Measurements from ENCODE around the gene DUS2. TPM values are rescaled to one million over a fixed set of nuclear protein-coding genes. Genes with fewer than 3 reads are reported as not detected.

The DUS2 gene
- total RNA-seq, 1 experiment from 2014 or later, result 27.9 TPM

- Mint-ChIP-seq H3K4me1 (peaks cover 6% of the 10 kb centered on the region), H3K9me3 (no peaks in the 10 kb centered on the region), H3K27me3 (ENCODE audit: low read depth) (no peaks in the 10 kb centered on the region), H3K36me3 (peaks cover 26% of the 10 kb centered on the region), H3K4me3 (no peak overlapping the region), H3K27ac (no peak overlapping the region)
- DNase-seq (ENCODE audit: low spot score), result no peak
- CTCF ChIA-PET, result no interaction called here
- POLR2A ChIA-PET, result interaction anchor here (0.6 kb wide), 1 partner anchor 64 kb away, joined by 3 read pairs; no protein-coding TSS in a partner anchor
- ATAC-seq, result no peak
- TF ChIP-seq NFATC4 (CRISPR knock-in tag; IDR thresholded peaks at IDR 0.05) (no peak), PREB (CRISPR knock-in tag; IDR thresholded peaks at IDR 0.05; ENCODE audit: borderline replicate concordance) (no peak), SOX15 (CRISPR knock-in tag; IDR thresholded peaks at IDR 0.05) (no peak), ZBTB21 (CRISPR knock-in tag; IDR thresholded peaks at IDR 0.05; ENCODE audit: borderline replicate concordance) (no peak), HMGA2 (CRISPR knock-in tag; IDR thresholded peaks at IDR 0.05) (no peak), TEAD1 (CRISPR knock-in tag; IDR thresholded peaks at IDR 0.05) (no peak), KAT7 (CRISPR knock-in tag; IDR thresholded peaks at IDR 0.05; ENCODE audit: borderline replicate concordance) (no peak), CREB1 (CRISPR knock-in tag; IDR thresholded peaks at IDR 0.05) (no peak)
Measured at GRCh38 chr16:68078701-68079375, 55.8 kb downstream of the DUS2 start.

GRCh38 chr16:68079376-68079625 lies 56.2 kb downstream of the DUS2 start:
- no peaks in the 10 kb centered on the region for H3K9me3 Mint-ChIP-seq
- ChIA-PET CTCF (interaction anchor here (0.7 kb wide), 1 partner anchor 182 kb away, joined by 3 read pairs; no protein-coding TSS in a partner anchor), POLR2A (interaction anchor here (0.6 kb wide), 1 partner anchor 64 kb away, joined by 3 read pairs; no protein-coding TSS in a partner anchor)
- H3K36me3 Mint-ChIP-seq, result peaks cover 23% of the 10 kb centered on the region
- H3K4me1 Mint-ChIP-seq, result peaks cover 9% of the 10 kb centered on the region
- H3K4me3 Mint-ChIP-seq, result no peak overlapping the region
- no peak for ATAC-seq
- no peaks in the 10 kb centered on the region for H3K27me3 Mint-ChIP-seq (ENCODE audit: low read depth)
- no peak overlapping the region for H3K27ac Mint-ChIP-seq
- DNase-seq (ENCODE audit: low spot score), result no peak
- TF ChIP-seq ESRRA (CRISPR knock-in tag; IDR thresholded peaks at IDR 0.05; ENCODE audit: borderline replicate concordance) (no peak), AR (CRISPR knock-in tag; IDR thresholded peaks at IDR 0.05) (no peak), ZNF219 (CRISPR knock-in tag; IDR thresholded peaks at IDR 0.05; ENCODE audit: borderline replicate concordance) (no peak), ZBTB43 (CRISPR knock-in tag; IDR thresholded peaks at IDR 0.05) (no peak), NR1H2 (CRISPR knock-in tag; IDR thresholded peaks at IDR 0.05) (no peak), ZMAT4 (CRISPR knock-in tag; IDR thresholded peaks at IDR 0.05) (no peak), ELF4 (CRISPR knock-in tag; IDR thresholded peaks at IDR 0.05; ENCODE audit: low read depth) (no peak), ZNF532 (CRISPR knock-in tag; IDR thresholded peaks at IDR 0.05; ENCODE audit: borderline replicate concordance) (no peak), FOXP1 (CRISPR knock-in tag; IDR thresholded peaks at IDR 0.05; ENCODE audit: borderline replicate concordance) (no peak), CTCF (IDR thresholded peaks at IDR 0.05) (no peak), AFF4 (CRISPR knock-in tag; IDR thresholded peaks at IDR 0.05; ENCODE audit: borderline replicate concordance) (no peak)
